Neuronal stem cell (in vitro differentiated cells): ENCODE results near the gene TMEM37.

ENCODE experiments used
- DNase-seq: peaks from one replicate; pipeline ENCODE4 v3.0.0-alpha.2; 2013; ENCODE audit warnings: low spot score
- H2AFZ ChIP-seq: one replicate; pipeline ENCODE4 v1.6.1; 2013; ENCODE audit warnings: mild to moderate bottlenecking, low read length, inconsistent platforms
- H2AK5ac ChIP-seq: 2 replicates; pipeline ENCODE4 v1.6.1; 2013; ENCODE audit warnings: low read depth, mild to moderate bottlenecking, inconsistent platforms, low read length, moderate library complexity, mixed read lengths
- H2BK120ac ChIP-seq: 2 replicates; pipeline ENCODE4 v1.6.1; 2013; ENCODE audit warnings: low read depth, mild to moderate bottlenecking, inconsistent platforms, low read length, moderate library complexity, mixed read lengths
- H2BK12ac ChIP-seq: one replicate; pipeline ENCODE4 v1.6.1; 2013; ENCODE audit warnings: low read length, inconsistent platforms
- H2BK15ac ChIP-seq: 2 replicates; pipeline ENCODE4 v1.6.1; 2013; ENCODE audit warnings: mild to moderate bottlenecking, low read length, inconsistent platforms, mixed read lengths
- H2BK5ac ChIP-seq: one replicate; pipeline ENCODE4 v1.6.1; 2013; ENCODE audit warnings: inconsistent platforms, mild to moderate bottlenecking, low read length, moderate library complexity
- H3K14ac ChIP-seq: one replicate; pipeline ENCODE4 v1.6.1; 2013; ENCODE audit warnings: low read length, inconsistent platforms
- H3K18ac ChIP-seq: 2 replicates; pipeline ENCODE4 v1.6.1; 2013; ENCODE audit warnings: low read length, inconsistent platforms
- H3K23ac ChIP-seq: 2 replicates; pipeline ENCODE4 v1.6.1; 2013; ENCODE audit warnings: low read depth, mild to moderate bottlenecking, mixed read lengths, low read length, inconsistent platforms; ENCODE audit not compliant: poor library complexity
- H3K27ac ChIP-seq: replicated peaks from 3 replicates; pipeline ENCODE4 v1.5.1; 2013; ENCODE audit warnings: low read length, inconsistent platforms
- H3K27me3 ChIP-seq, 3 experiments: 2 replicates each; pipeline ENCODE4 v1.6.1; 2013; ENCODE audit warnings: low read length in 3 of 3, mild to moderate bottlenecking in 2 of 3, inconsistent platforms in 1 of 3, low read depth in 1 of 3, mixed read lengths in 1 of 3, moderate library complexity in 1 of 3; ENCODE audit not compliant: control insufficient read depth in 3 of 3, insufficient read depth in 3 of 3
- H3K36me3 ChIP-seq, 2 donors: replicated peaks in 1 of 2; 2 replicates each; pipeline ENCODE4 v1.6.1; 2013; ENCODE audit warnings: low read length in 2 of 2; ENCODE audit not compliant: control insufficient read depth in 2 of 2, insufficient read depth in 2 of 2
- H3K4ac ChIP-seq: 2 replicates; pipeline ENCODE4 v1.6.1; 2013; ENCODE audit warnings: inconsistent platforms, mild to moderate bottlenecking, low read length, moderate library complexity
- H3K4me1 ChIP-seq, 2 donors: 1 replicate in 1 of 2; 2 replicates in 1 of 2; pipeline ENCODE4 v1.6.1; 2013; ENCODE audit warnings: low read length in 2 of 2, low read depth in 1 of 2; ENCODE audit not compliant: control insufficient read depth in 2 of 2, insufficient read depth in 1 of 2
- H3K4me2 ChIP-seq: one replicate; pipeline ENCODE4 v1.6.1; 2013; ENCODE audit warnings: mild to moderate bottlenecking, low read length, inconsistent platforms; ENCODE audit not compliant: insufficient read depth, poor library complexity, severe bottlenecking
- H3K4me3 ChIP-seq, 2 donors: 2 replicates each; pipeline ENCODE4 v1.5.1; 2013; ENCODE audit warnings: low read length in 2 of 2, mild to moderate bottlenecking in 2 of 2, inconsistent platforms in 1 of 2, moderate library complexity in 1 of 2
- H3K79me1 ChIP-seq: one replicate; pipeline ENCODE4 v1.6.1; 2013; ENCODE audit warnings: low read depth, mild to moderate bottlenecking, inconsistent platforms, low read length, moderate library complexity
- H3K9ac ChIP-seq: one replicate; pipeline ENCODE4 v1.6.1; 2013; ENCODE audit warnings: mild to moderate bottlenecking, low read depth, low read length, inconsistent platforms; ENCODE audit not compliant: poor library complexity
- H3K9me3 ChIP-seq, 2 donors: replicated peaks in 1 of 2; 2 replicates each; pipeline versions ENCODE3 to v1.6.1; 2013; ENCODE audit warnings: low read length in 2 of 2, mild to moderate bottlenecking in 2 of 2, inconsistent platforms in 1 of 2, low read depth in 1 of 2, mixed read lengths in 1 of 2, moderate library complexity in 1 of 2; ENCODE audit not compliant: control insufficient read depth in 2 of 2, insufficient read depth in 1 of 2
- H4K8ac ChIP-seq: one replicate; pipeline ENCODE4 v1.6.1; 2013; ENCODE audit warnings: low read depth, mild to moderate bottlenecking, inconsistent platforms, low read length, moderate library complexity
- H4K91ac ChIP-seq: one replicate; pipeline ENCODE4 v1.6.1; 2013; ENCODE audit warnings: low read length, low read depth, mild to moderate bottlenecking, inconsistent platforms; ENCODE audit not compliant: poor library complexity
- WGBS, 2 donors: extraction: QIAGEN DNeasy Blood & Tissue Kit; methylation state at CpG; one replicate each; pipeline ENCODE4 v1.1.7; 2013; ENCODE audit warnings: missing lambda C conversion rate in 2 of 2, mixed read lengths in 1 of 2; ENCODE audit not compliant: insufficient read length in 2 of 2, insufficient replicate concordance in 1 of 2; ENCODE audit errors: extremely low coverage in 2 of 2; 5-methylcytosine and 5-hydroxymethylcytosine counted together

The TMEM37 gene

DNA sequence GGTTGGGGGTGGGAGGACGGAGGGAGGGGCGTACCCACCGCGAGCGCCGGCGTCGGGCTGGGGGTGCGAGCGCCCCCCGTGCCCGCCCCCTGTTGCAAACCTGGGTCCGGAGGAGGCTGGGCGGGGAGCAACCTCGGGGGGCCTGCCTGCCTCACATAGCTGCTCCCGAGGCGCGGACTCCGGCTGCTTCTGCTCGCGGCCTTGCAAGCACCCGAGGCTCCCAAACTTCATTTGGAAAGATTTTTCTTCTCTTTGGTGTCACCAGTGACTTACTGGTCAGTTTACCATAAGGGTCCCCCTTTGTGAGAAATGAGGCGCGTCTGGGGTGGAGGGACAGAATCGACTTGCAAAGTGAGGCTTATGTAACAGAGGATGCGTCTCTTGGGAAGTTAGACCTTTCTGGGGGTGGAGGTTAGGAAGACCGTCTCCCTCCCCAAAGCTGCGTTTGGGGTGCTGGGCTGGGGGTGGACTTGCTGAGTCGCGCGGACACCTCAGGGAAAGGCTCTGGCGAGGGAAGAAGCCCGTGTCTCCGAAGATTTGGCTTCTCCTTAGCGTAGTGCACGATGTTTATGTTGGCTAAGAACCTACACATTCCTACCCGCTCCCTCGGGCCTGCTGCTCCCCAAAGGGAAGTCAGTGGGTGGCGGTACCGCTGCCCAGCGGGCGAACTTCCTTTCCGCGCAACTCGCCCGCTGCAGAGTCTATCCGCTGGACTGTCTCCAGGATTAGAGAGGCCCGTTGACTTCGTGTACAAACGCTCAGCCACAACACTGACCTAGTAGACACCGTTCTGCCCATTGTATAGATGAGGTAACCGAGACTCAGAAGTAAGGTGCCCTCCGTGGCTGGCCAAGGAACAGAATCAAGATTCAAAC lies 559 bp downstream of the TMEM37 start:
- no peaks in the 10 kb centered on the region for H3K9me3 ChIP-seq
- no peaks in the 10 kb centered on the region for H3K79me1 ChIP-seq
- no peak for DNase-seq
- H4K91ac ChIP-seq: no peak overlapping the region
- no peaks in the 10 kb centered on the region for H3K36me3 ChIP-seq
- peak overlapping the region; percentile 38 for H3K9ac ChIP-seq
- peak overlapping the region; percentile 51 for H2AK5ac ChIP-seq
- H3K18ac ChIP-seq: peak overlapping the region; percentile 88
- H3K23ac ChIP-seq: no peak overlapping the region
- peak overlapping the region; percentile 84 for H2AFZ ChIP-seq
- peak overlapping the region; percentile 56 for H2BK15ac ChIP-seq
- H4K8ac ChIP-seq: no peak overlapping the region
- peaks cover 10 to 14% of the 10 kb centered on the region in 2 donors for H3K4me1 ChIP-seq
- peak overlapping the region; percentile 53 for H2BK12ac ChIP-seq
- H3K27ac ChIP-seq: no peak overlapping the region
- H3K4ac ChIP-seq: no peak overlapping the region
- peak overlapping the region; percentile 17 for H2BK120ac ChIP-seq
- WGBS, 2 donors: no CpG with 5 or more reads among the region's 53 CpGs
- peak overlapping the region; percentile 19 to 72 for H3K4me3 ChIP-seq
- H3K14ac ChIP-seq: peak overlapping the region; percentile 42
- no peak overlapping the region for H2BK5ac ChIP-seq
- peak overlapping the region; percentile 64 for H3K4me2 ChIP-seq
- peaks cover 0 to 71% (median 20%) of the 10 kb centered on the region in 3 experiments for H3K27me3 ChIP-seq

DNA sequence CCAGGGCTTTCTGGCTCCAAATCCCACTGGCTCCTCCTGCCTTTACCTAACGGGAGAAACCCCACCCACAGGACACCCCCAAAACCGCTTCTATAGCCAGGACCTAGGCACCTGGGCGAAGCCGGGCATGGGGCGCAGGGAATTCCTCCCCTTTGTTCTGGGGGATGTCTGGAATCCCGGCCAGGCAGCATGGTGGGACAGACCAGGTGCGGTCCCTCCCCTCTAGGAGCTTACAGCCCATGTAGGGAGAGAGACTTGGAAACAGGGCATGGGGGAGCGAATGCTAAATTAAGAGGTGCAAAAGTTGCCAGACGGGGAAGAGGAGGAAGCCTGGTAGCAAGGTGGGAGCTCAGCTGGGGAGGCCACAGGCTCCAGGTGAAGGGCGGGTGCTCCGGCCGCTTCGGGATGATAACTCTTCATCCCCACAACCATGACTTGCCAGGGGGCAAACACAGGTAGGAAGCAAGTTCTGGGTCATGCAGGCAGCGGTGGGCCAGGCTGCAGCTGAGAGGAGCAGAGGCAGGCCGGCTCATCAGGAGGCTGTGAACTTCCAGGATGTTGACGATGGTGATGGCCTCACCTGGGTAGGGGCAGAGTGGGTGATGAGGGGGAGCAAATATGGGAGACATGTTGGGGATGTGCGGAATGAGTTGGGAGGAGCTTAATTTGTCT lies 1.3 kb downstream of the TMEM37 start:
- H2BK120ac ChIP-seq: no peak overlapping the region
- no peak overlapping the region for H2BK15ac ChIP-seq
- H2AFZ ChIP-seq: no peak overlapping the region
- no peak overlapping the region for H2BK12ac ChIP-seq
- H3K4me2 ChIP-seq: no peak overlapping the region
- H3K27me3 ChIP-seq: peaks cover 0 to 65% (median 20%) of the 10 kb centered on the region in 3 experiments
- no peak overlapping the region for H3K27ac ChIP-seq
- H2BK5ac ChIP-seq: no peak overlapping the region
- no peak overlapping the region for H3K14ac ChIP-seq
- H2AK5ac ChIP-seq: no peak overlapping the region
- no peak overlapping the region for H4K8ac ChIP-seq
- H3K4ac ChIP-seq: no peak overlapping the region
- H3K4me1 ChIP-seq: peaks cover 10 to 14% of the 10 kb centered on the region in 2 donors
- peak overlapping the region; percentile 30 for H3K18ac ChIP-seq
- H3K4me3 ChIP-seq: no peak overlapping the region
- DNase-seq: no peak
- no peaks in the 10 kb centered on the region for H3K9me3 ChIP-seq
- no peaks in the 10 kb centered on the region for H3K79me1 ChIP-seq
- no CpG with 5 or more reads among the region's 17 CpGs for WGBS, 2 donors
- H3K23ac ChIP-seq: no peak overlapping the region
- no peak overlapping the region for H4K91ac ChIP-seq
- no peaks in the 10 kb centered on the region for H3K36me3 ChIP-seq
- H3K9ac ChIP-seq: no peak overlapping the region

DNA sequence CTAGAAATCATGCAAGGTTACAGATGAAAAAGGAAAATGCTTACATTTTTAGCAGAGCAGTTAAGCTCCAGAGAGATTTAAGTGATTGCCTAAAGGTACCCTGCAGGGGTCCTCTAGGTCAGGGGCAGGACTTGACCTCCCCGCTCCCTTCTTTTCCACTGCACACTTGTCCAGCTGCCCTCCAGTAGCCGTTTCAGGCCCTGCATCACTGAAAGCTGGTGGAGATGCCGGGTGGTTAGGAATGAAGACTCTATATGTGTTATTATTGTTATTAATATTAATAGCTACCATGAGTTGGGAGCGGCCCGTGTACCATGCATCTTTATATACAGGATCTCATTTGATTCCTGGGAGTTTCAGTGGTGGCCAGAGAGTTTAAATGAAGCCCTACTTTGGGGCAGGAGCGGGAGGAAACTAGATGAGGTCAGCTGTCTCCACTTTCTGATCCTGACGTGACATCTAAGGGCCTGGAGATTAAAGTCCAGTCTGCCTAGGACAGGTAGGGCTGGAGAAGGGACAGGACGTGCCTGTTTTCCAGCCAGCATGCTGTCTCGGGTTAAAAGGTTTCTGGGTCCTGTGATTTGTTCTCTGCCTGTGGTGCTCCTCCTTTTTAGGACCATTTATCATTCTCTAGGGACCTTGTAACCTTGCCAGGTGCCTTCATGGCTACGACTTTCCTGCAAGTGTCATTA lies 2.1 kb downstream of the TMEM37 start:
- Histone ChIP-seq H2BK5ac (no peak overlapping the region), H2AK5ac (no peak overlapping the region), H3K9ac (no peak overlapping the region), H3K23ac (no peak overlapping the region), H4K8ac (no peak overlapping the region), H3K14ac (no peak overlapping the region), H3K27ac (no peak overlapping the region), H2AFZ (no peak overlapping the region), H3K36me3 (no peaks in the 10 kb centered on the region), H3K18ac (no peak overlapping the region), H3K9me3 (no peaks in the 10 kb centered on the region), H3K79me1 (no peaks in the 10 kb centered on the region), H3K4me2 (no peak overlapping the region), H3K4ac (no peak overlapping the region), H2BK15ac (no peak overlapping the region), H3K27me3 (peaks cover 0 to 65% (median 20%) of the 10 kb centered on the region in 3 experiments), H2BK12ac (no peak overlapping the region), H4K91ac (no peak overlapping the region), H3K4me1 (peaks cover 10 to 12% of the 10 kb centered on the region in 2 donors), H3K4me3 (no peak overlapping the region), H2BK120ac (no peak overlapping the region)
- no peak for DNase-seq
- WGBS, 2 donors: no CpG with 5 or more reads among the region's 10 CpGs
